Neuron (in vitro differentiated cells): ENCODE data around the gene FLAD1.
A peak's percentile ranks its signal among the peaks of the same experiment; 100 is the strongest.

Experiments used
- H2AFZ ChIP-seq: one replicate; pipeline ENCODE4 v1.6.1; 2013; ENCODE audit warnings: low read depth, mild to moderate bottlenecking, inconsistent platforms, low read length, moderate library complexity
- H3K27me3 ChIP-seq: one replicate; pipeline ENCODE4 v1.6.1; 2013; ENCODE audit warnings: low read length; ENCODE audit not compliant: insufficient read depth
- H3K36me3 ChIP-seq: one replicate; pipeline ENCODE4 v1.6.1; 2013; ENCODE audit warnings: low read length; ENCODE audit not compliant: insufficient read depth
- H3K4me1 ChIP-seq: one replicate; pipeline ENCODE4 v1.6.1; 2013; ENCODE audit warnings: low read length; ENCODE audit not compliant: insufficient read depth
- H3K4me3 ChIP-seq: 2 replicates; pipeline ENCODE4 v1.5.1; 2013; ENCODE audit warnings: mild to moderate bottlenecking, low read length, moderate library complexity
- H3K9me3 ChIP-seq: one replicate; pipeline ENCODE4 v1.6.1; 2013; ENCODE audit warnings: low read length

Gene FLAD1

GRCh38 chr1:154956544-154956941 lies 26.6 kb upstream of the FLAD1 start:
- H3K4me1 ChIP-seq: peaks cover 50% of the 10 kb centered on the region
- no peaks in the 10 kb centered on the region for H3K27me3 ChIP-seq
- H2AFZ ChIP-seq: no peak overlapping the region

GRCh38 chr1:154957091-154957657 lies 26.0 kb upstream of the FLAD1 start:
- no peaks in the 10 kb centered on the region for H3K27me3 ChIP-seq
- H3K4me3 ChIP-seq: no peak overlapping the region

More at GRCh38 chr1:154956544-154956941, 26.6 kb upstream of the FLAD1 start:
- no peaks in the 10 kb centered on the region for H3K9me3 ChIP-seq
- H3K4me3 ChIP-seq: peak overlapping the region; percentile 65
- peaks cover 17% of the 10 kb centered on the region for H3K36me3 ChIP-seq

GRCh38 chr1:154958036-154958435 lies 25.1 kb upstream of the FLAD1 start:
- Histone ChIP-seq H3K4me1 (peaks cover 59% of the 10 kb centered on the region), H3K36me3 (peaks cover 16% of the 10 kb centered on the region), H3K4me3 (no peak overlapping the region), H3K9me3 (no peaks in the 10 kb centered on the region), H3K27me3 (no peaks in the 10 kb centered on the region), H2AFZ (no peak overlapping the region)

More at GRCh38 chr1:154957091-154957657, 26.0 kb upstream of the FLAD1 start:
- Histone ChIP-seq H3K9me3 (no peaks in the 10 kb centered on the region), H3K4me1 (peaks cover 52% of the 10 kb centered on the region), H3K36me3 (peaks cover 15% of the 10 kb centered on the region), H2AFZ (no peak overlapping the region)

- Histone ChIP-seq H3K27me3 (no peaks in the 10 kb centered on the region), H3K4me3 (no peak overlapping the region), H3K4me1 (peaks cover 56% of the 10 kb centered on the region), H2AFZ (no peak overlapping the region), H3K36me3 (peaks cover 24% of the 10 kb centered on the region), H3K9me3 (no peaks in the 10 kb centered on the region)
Measured at GRCh38 chr1:154958681-154959425, 24.3 kb upstream of the FLAD1 start.

GRCh38 chr1:154959426-154959780 lies 23.7 kb upstream of the FLAD1 start:
- peaks cover 51% of the 10 kb centered on the region for H3K4me1 ChIP-seq
- no peaks in the 10 kb centered on the region for H3K27me3 ChIP-seq
- H3K36me3 ChIP-seq: peaks cover 28% of the 10 kb centered on the region
- H3K9me3 ChIP-seq: no peaks in the 10 kb centered on the region
- H2AFZ ChIP-seq: no peak overlapping the region
- H3K4me3 ChIP-seq: no peak overlapping the region

GRCh38 chr1:154960446-154961136 lies 22.6 kb upstream of the FLAD1 start:
- Histone ChIP-seq H2AFZ (no peak overlapping the region), H3K27me3 (no peaks in the 10 kb centered on the region), H3K4me3 (peak overlapping the region; percentile 83), H3K36me3 (peaks cover 36% of the 10 kb centered on the region), H3K4me1 (peaks cover 39% of the 10 kb centered on the region), H3K9me3 (no peaks in the 10 kb centered on the region)

GRCh38 chr1:154961207-154962155 lies 21.7 kb upstream of the FLAD1 start, which contains the start of gene PYGO2:
TSS of gene PYGO2 (minus strand) at chr1:154961782. CDS start at chr1:154961576, 206 bp downstream.
- Histone ChIP-seq H3K9me3 (no peaks in the 10 kb centered on the region), H3K4me1 (peaks cover 34% of the 10 kb centered on the region), H3K36me3 (peaks cover 45% of the 10 kb centered on the region), H3K4me3 (peak within 1 kb of the TSS; percentile 83), H2AFZ (peak within 1 kb of the TSS; percentile 64), H3K27me3 (no peaks in the 10 kb centered on the region)

GRCh38 chr1:154962156-154962749 lies 20.9 kb upstream of the FLAD1 start:
- Histone ChIP-seq H2AFZ (peak overlapping the region; percentile 64), H3K4me3 (peak overlapping the region; percentile 83), H3K4me1 (peaks cover 26% of the 10 kb centered on the region), H3K36me3 (peaks cover 52% of the 10 kb centered on the region), H3K9me3 (no peaks in the 10 kb centered on the region), H3K27me3 (no peaks in the 10 kb centered on the region)

- no peaks in the 10 kb centered on the region for H3K9me3 ChIP-seq
- H2AFZ ChIP-seq: no peak overlapping the region
- peaks cover 55% of the 10 kb centered on the region for H3K36me3 ChIP-seq
- H3K4me1 ChIP-seq: peaks cover 25% of the 10 kb centered on the region
- peak overlapping the region; percentile 83 for H3K4me3 ChIP-seq
- no peaks in the 10 kb centered on the region for H3K27me3 ChIP-seq
Measured at GRCh38 chr1:154962795-154963330, 20.3 kb upstream of the FLAD1 start.

GRCh38 chr1:154963643-154964042 lies 19.5 kb upstream of the FLAD1 start:
- H3K4me1 ChIP-seq: peaks cover 27% of the 10 kb centered on the region
- no peak overlapping the region for H3K4me3 ChIP-seq
- no peaks in the 10 kb centered on the region for H3K27me3 ChIP-seq
- peaks cover 55% of the 10 kb centered on the region for H3K36me3 ChIP-seq
- no peak overlapping the region for H2AFZ ChIP-seq
- no peaks in the 10 kb centered on the region for H3K9me3 ChIP-seq

GRCh38 chr1:154964359-154964758 lies 18.8 kb upstream of the FLAD1 start:
- H3K4me3 ChIP-seq: no peak overlapping the region
- peaks cover 32% of the 10 kb centered on the region for H3K4me1 ChIP-seq
- H3K36me3 ChIP-seq: peaks cover 48% of the 10 kb centered on the region
- H3K27me3 ChIP-seq: no peaks in the 10 kb centered on the region
- H2AFZ ChIP-seq: no peak overlapping the region
- H3K9me3 ChIP-seq: no peaks in the 10 kb centered on the region

- Histone ChIP-seq H3K36me3 (peaks cover 44% of the 10 kb centered on the region), H3K27me3 (no peaks in the 10 kb centered on the region), H2AFZ (no peak overlapping the region), H3K9me3 (no peaks in the 10 kb centered on the region), H3K4me1 (peaks cover 41% of the 10 kb centered on the region), H3K4me3 (no peak overlapping the region)
Measured at GRCh38 chr1:154966111-154966510, 17.0 kb upstream of the FLAD1 start.
